ENCODE results near the gene MRPL24.
A peak's percentile ranks its signal among the peaks of the same experiment; 100 is the strongest.

Gene MRPL24

DNA sequence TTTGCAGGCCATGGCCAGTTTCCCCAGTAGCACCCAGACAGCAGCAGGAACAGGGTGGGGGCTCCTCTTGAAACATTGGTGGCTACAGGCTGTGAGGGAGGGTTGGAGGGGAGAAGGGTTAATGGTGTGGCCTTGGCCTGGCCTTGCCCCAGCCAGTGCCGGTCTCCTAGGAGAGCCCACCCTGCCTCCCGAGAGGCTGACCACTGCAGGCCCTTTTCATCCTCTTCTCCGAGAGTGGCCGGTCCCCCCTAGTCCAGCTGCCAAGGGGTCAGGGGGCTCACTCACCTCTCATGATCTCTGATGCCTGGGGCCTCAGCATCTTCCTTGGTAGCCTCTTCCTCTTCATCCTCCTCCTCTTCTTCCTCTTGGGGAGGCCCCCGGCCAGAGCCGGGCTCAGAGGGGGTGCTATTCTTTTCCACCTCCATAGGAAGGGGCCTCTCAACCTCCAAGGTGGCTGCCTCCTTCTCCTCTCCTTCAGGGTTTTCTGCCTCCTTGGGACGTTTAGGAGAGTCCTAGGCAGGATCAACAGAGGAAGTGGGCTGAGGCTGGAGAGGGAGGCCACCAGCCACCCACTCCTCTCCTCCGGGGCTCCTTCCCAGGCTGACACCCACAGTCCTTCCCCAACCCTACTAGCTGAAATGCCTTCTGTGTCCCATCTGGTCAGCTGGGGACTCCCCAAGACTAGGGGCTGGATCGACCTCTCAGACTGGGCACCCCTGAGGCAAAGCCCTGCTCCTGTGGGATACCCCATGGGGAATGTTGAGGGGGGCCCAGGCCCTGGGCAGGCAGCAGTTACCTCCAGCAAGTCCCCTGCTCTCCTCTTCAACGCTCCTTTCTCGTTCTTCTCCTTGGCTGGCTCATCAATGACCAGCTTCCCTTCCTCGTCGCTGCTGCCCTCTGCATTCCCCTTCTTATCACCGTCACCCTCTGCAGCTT is 2.7 kb upstream of the MRPL24 start:
- DNase-seq (ENCODE audit: low read depth in 2 of 2), result no peak

GRCh38 chr1:156742801-156743200 is 1.9 kb upstream of the MRPL24 start:
- no peak for DNase-seq (ENCODE audit: low read depth in 2 of 2)

- no peak for DNase-seq (ENCODE audit: low read depth in 2 of 2)
These were observed 1.1 kb upstream of the MRPL24 start for GRCh38 chr1:156742017-156742416.

GRCh38 chr1:156741481-156741983 is 644 bp upstream of the MRPL24 start:
- DNase-seq (ENCODE audit: low read depth in 2 of 2), result no peak

GRCh38 chr1:156740237-156740740 is 599 bp downstream of the MRPL24 start:
- no peak for DNase-seq (ENCODE audit: low read depth in 2 of 2)

GRCh38 chr1:156738916-156739315 is 2.0 kb downstream of the MRPL24 start:
- DNase-seq (ENCODE audit: low read depth in 2 of 2), result no peak

GRCh38 chr1:156738407-156738806 is 2.5 kb downstream of the MRPL24 start:
- DNase-seq (ENCODE audit: low read depth in 2 of 2), result no peak

- DNase-seq (ENCODE audit: low read depth in 2 of 2), result no peak
These were observed 6.8 kb downstream of the MRPL24 start for GRCh38 chr1:156733989-156734584.

GRCh38 chr1:156728599-156729462 is 12.1 kb downstream of the MRPL24 start, which contains the start of gene ISG20L2:
Gene ISG20L2 (minus strand): TSS chr1:156728766. CDS start chr1:156727652, 1,114 bp downstream.
- DNase-seq (ENCODE audit: low read depth in 2 of 2), result peak; percentile 93 to 96

DNA sequence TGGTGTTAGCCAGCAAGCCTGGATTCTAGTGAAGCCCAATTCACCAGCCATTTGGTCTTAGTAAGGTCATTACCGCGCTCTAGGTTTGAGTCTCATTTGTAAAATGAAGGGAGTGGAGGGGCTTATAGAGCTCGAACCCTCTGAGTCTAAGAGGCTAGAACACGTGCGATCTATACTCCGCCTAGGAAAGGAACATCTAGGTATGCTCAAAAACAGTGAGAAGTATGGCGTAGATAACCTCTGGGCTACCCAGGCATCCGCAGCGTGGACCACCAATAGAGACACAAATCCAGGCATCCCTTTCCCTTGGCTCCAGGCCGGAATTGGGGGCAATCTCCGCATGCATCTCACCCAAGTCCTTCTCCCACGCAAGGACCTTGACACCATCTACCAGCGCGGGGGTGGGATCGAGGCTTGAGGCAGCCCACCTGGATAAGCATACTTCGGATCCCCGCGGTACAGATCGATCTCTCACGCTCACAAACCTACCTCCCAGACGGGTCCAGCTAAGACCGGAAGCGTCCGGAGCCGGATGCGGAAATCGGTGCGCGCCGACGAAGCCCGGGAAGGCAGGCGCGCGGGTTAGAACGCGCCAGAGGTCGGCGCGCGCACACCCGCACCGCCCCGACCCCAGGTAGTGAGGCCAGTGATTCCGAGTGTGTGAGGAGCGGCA is 12.8 kb downstream of the MRPL24 start, which contains the start of gene METTL25B:
Gene METTL25B (plus strand): TSS at position 544 of the 673 bp plus-strand sequence. CDS start 636 bp downstream, outside the sequence.
- DNase-seq (ENCODE audit: low read depth in 2 of 2), result peak; percentile 74 to 76

DNA sequence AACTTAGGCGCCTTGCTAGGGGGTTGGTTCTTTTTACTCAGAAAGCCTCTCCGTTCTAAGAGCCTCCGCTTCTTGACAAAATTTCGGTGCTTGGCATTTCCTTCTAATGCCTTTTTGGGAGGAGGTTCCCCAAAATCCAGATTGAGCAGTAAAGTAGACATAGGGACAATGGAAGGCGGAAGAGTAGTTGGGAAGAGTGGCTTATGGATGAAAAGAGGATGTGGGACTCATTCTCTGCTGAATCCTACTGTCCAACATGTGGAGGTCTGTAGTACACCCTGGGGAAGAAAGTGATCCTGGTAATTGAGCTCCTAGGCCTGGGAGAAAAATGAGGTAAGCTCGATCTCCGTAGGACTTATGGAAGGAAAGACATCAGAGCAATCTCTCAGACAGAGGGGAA is 13.4 kb downstream of the MRPL24 start:
- no peak for DNase-seq (ENCODE audit: low read depth in 2 of 2)

GRCh38 chr1:156726549-156727226 is 14.2 kb downstream of the MRPL24 start:
- peak in 1 of 2 donors; percentile 43 for DNase-seq (ENCODE audit: low read depth in 2 of 2)

DNA sequence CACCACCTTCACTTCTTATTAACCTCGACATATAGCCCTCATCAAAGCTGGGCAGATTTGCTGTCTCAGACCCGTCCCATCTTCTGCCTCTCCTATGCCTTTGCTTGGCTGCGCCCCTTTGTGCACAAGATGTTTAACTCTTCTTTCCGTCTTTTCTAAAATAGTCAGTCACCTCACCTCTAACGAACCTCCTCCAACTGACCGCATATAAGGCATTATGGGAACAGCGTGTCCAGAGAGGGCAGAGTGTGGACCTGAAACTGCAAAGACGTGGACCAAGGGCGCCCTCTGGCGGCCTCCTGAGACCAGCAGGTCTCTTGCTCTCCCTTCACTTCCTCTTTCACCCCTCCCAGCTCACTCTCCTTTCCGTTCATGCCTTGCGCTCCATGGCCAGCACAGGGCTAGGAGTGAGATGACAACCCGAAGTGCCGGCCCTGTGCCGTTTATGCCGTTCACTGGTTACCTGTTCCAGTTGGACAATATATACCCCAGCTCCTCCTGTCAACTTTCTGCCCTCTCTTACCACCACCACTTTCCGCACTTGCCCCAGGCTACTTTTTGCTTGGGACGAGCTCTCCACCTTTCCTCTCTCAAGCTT is 15.1 kb downstream of the MRPL24 start:
- peak; percentile 65 to 69 for DNase-seq (ENCODE audit: low read depth in 2 of 2)

- no peak for DNase-seq (ENCODE audit: low read depth in 2 of 2)
These were observed 19.4 kb downstream of the MRPL24 start for GRCh38 chr1:156721535-156721934.

DNA sequence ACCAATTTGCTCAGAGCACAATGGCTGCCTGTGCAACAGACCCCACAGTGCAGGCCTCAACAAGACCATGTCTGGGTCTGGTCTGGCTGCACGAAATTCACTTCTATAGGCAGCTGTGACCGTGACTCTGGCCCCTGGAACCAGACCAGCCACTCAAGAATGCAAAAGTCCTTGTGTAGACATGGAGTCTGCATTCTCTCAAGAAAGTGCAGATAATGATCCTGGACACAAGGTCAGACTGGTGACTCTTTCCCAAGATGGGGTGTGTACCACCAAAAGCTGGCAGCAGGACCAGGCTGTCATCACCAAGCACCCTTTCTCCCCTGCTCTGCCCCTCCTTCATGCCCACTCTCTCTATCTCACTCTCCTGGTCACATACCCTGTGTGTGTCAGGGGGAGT is 19.8 kb downstream of the MRPL24 start:
- DNase-seq (ENCODE audit: low read depth in 2 of 2), result no peak

- DNase-seq (ENCODE audit: low read depth in 2 of 2), result no peak
These were observed 23.5 kb downstream of the MRPL24 start for GRCh38 chr1:156717351-156717750.

DNA sequence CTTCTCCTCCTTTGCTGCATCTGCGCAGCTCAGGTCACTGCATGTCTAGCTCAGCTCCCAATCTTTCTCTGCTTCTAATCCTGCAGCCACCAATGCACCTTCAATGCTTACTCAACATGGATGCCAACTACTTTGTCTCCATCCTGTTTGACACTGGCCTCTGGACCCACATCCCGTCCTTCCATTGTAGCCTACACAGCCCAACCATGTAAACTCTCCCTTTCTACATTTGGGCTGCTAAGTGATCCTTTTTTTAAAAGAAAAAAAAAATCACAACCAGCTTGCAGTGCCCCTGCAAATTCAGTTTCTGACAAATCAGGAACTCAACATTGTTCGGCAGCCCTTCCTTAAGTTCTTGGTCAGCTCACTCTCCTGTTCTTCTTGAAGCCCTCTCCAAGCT is 26.1 kb downstream of the MRPL24 start:
- no peak for DNase-seq (ENCODE audit: low read depth in 2 of 2)

GRCh38 chr1:156712626-156713025 is 28.3 kb downstream of the MRPL24 start:
- DNase-seq (ENCODE audit: low read depth in 2 of 2), result no peak

DNA sequence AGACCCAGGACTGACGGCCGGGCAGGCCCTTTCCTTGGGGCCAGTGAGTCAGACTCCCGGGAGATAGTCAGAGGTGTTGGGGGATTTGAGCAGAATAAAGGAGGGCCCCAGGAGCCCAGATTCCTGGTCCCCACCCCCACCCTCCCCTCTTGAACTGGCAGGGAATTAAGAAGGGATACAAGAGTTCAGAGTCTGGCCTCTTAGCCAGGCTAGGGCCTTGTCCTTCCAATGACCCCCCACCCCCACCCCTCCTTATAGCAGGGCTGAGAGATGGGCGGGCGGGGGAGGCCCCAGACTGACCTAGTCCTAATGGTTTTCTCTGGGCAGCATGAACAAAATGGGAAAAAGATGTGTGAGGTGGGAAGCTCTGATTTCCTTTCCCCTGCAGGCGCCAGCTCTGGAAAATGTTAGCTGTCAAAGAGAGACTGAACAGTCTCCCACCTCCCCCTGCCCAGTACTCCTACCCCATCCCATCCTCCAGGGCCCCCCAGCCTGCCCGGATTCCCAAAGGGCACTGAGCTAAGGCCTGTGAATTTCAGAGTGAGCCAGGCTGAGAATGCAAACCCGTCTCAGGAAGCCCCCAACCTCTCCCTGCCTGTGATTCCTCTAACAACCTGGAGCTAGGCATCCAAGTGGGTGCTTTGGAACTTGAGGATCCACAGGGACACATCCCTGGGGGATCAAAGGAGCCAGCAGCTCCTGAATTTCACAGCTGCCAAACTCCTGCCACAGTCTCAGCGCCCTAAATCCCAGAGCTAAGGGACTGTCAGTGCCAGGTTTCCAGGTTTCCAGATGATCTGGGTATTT is 29.7 kb downstream of the MRPL24 start:
- DNase-seq (ENCODE audit: low read depth in 2 of 2), result no peak

All from stimulated activated CD4-positive, alpha-beta T cell treated with anti-CD3 and anti-CD28 coated beads, Interleukin-15, amount 100 ng/mL, for 48 hours (primary cell).